22Rv1 (cell line): ENCODE data around the gene KLHL18.
"Not testable (repeated sequence)": the region's sequence is repeated elsewhere in the genome, so short reads cannot be mapped to it uniquely, and the experiment has no call there.

Experiments
- ZFX ChIP-seq: fragments of 450-650 bp; IDR thresholded peaks from 2 replicates; pipeline ENCODE4 v1.6.1; 2017; ENCODE audit warnings: antibody characterized with exemption, borderline replicate concordance
- TF ChIP-seq, protein P1 (sequence below): fragments of 450-650 bp; IDR thresholded peaks from 2 replicates; pipeline ENCODE4 v1.5.1; 2017; ENCODE audit warnings: mild to moderate bottlenecking

DNA sequence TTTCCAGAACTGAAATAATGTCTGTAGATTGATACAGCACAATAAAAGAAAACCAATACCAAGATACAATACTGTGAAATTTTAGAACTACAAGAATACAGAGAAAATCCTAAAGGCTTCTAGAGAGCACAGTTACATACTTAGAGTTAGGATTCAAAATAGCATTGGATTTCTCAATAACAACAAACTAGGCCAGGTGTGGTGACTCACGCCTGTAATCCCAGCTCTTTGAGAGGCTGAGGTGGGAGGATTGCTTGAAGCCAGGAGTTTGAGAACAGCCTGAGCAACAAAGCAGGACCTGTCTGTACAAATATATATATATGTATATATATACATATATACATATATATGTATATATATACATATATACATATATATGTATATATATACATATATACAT is 33.4 kb downstream of the KLHL18 start:
- TF ChIP-seq, protein P1, sequence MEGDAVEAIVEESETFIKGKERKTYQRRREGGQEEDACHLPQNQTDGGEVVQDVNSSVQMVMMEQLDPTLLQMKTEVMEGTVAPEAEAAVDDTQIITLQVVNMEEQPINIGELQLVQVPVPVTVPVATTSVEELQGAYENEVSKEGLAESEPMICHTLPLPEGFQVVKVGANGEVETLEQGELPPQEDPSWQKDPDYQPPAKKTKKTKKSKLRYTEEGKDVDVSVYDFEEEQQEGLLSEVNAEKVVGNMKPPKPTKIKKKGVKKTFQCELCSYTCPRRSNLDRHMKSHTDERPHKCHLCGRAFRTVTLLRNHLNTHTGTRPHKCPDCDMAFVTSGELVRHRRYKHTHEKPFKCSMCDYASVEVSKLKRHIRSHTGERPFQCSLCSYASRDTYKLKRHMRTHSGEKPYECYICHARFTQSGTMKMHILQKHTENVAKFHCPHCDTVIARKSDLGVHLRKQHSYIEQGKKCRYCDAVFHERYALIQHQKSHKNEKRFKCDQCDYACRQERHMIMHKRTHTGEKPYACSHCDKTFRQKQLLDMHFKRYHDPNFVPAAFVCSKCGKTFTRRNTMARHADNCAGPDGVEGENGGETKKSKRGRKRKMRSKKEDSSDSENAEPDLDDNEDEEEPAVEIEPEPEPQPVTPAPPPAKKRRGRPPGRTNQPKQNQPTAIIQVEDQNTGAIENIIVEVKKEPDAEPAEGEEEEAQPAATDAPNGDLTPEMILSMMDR: not testable (repeated sequence)
- TF ChIP-seq ZFX: not testable (repeated sequence)
